ENCODE results near the gene UGT1A9.

Gene UGT1A9

DNA sequence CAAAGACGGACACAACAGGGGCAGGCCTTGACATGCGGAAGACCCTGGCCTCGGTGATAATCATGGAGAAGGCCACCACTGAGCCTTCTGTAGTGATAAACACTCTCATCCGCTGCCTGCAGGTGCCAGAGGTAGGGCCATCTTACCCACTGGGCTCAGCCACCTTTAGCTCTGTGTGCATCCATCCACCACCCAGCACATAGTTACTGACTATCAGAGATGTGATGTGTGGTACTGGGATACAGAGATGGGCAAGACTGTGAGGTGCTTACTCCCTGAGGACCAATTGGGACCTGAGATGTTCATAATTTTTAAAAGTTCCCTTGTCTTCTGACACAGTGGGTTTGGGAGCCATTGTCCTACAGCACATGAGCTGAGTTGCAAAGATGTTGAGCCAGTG lies 108.0 kb downstream of the UGT1A9 start:
- no peak overlapping the region for H2BK120ac ChIP-seq (ENCODE audit: insufficient read depth, low read length, poor library complexity)
- H3K4ac ChIP-seq (ENCODE audit: low read depth, low read length): no peak overlapping the region
- no peak overlapping the region for H3K18ac ChIP-seq (ENCODE audit: low read length)
- no peaks in the 10 kb centered on the region for H3K36me3 ChIP-seq (ENCODE audit: control insufficient read depth in 1 of 2, insufficient read depth in 2 of 2, low read length in 2 of 2)
- H2AFZ ChIP-seq (ENCODE audit: insufficient read depth, low read length, poor library complexity): no peak overlapping the region
- H2BK12ac ChIP-seq (ENCODE audit: low read length): no peak overlapping the region
- no peak overlapping the region for H3K23ac ChIP-seq (ENCODE audit: low read length)
- H3K4me2 ChIP-seq (ENCODE audit: low read length): no peak overlapping the region
- H3K14ac ChIP-seq (ENCODE audit: low read length): no peak overlapping the region
- DNase-seq: no peak
- H3K9me3 ChIP-seq (ENCODE audit: insufficient read depth, low read depth, low read length): peaks cover 18% of the 10 kb centered on the region
- H2AK5ac ChIP-seq (ENCODE audit: low read length): no peak overlapping the region
- H3K9ac ChIP-seq (ENCODE audit: low read length): no peak overlapping the region
- no peaks in the 10 kb centered on the region for H3K27me3 ChIP-seq (ENCODE audit: insufficient read depth, low read length)
- no peaks in the 10 kb centered on the region for H3K79me1 ChIP-seq (ENCODE audit: low read length)
- H3K79me2 ChIP-seq (ENCODE audit: control insufficient read depth, insufficient read depth, low read length, poor library complexity): no peaks in the 10 kb centered on the region
- no peak overlapping the region for H4K8ac ChIP-seq (ENCODE audit: low read depth, low read length)
- no peak overlapping the region for H3K4me3 ChIP-seq (ENCODE audit: low read depth, low read length)
- H4K12ac ChIP-seq (ENCODE audit: low read depth, low read length): no peak overlapping the region
- no CpG with 5 or more reads among the region's 4 CpGs for WGBS (ENCODE audit: extremely low coverage, insufficient coverage, insufficient read length)
- no peak overlapping the region for H3K27ac ChIP-seq (ENCODE audit: low read depth, low read length)
- no peak overlapping the region for H2BK5ac ChIP-seq (ENCODE audit: low read depth, low read length, poor library complexity)
- no peak overlapping the region for H4K91ac ChIP-seq (ENCODE audit: low read depth, low read length)
- no peaks in the 10 kb centered on the region for H3K4me1 ChIP-seq (ENCODE audit: control insufficient read depth in 1 of 2, insufficient read depth in 2 of 2, low read length in 2 of 2)

DNA sequence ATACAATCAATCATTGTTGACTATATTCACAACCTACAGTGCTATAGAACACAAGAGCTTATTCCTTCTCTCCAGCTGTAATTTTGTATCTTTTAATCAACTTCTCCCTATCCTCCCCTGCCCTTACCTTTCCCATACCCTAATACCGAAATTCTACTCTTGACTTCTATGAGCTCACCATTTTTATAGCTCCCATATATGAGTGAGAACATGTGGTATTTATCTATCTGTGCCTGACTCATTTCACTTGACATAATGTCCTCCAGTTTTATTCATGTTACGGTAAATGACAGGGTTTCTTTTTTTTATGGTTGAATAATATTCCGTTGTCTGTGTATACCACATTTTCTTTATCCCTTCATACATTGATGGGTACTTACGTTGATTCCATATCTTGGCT lies 109.1 kb downstream of the UGT1A9 start:
- Histone ChIP-seq H2AFZ (ENCODE audit: insufficient read depth, low read length, poor library complexity) (no peak overlapping the region), H4K91ac (ENCODE audit: low read depth, low read length) (no peak overlapping the region), H2AK5ac (ENCODE audit: low read length) (no peak overlapping the region), H3K14ac (ENCODE audit: low read length) (no peak overlapping the region), H3K36me3 (ENCODE audit: control insufficient read depth in 1 of 2, insufficient read depth in 2 of 2, low read length in 2 of 2) (no peaks in the 10 kb centered on the region), H3K27me3 (ENCODE audit: insufficient read depth, low read length) (no peaks in the 10 kb centered on the region), H3K4me2 (ENCODE audit: low read length) (no peak overlapping the region), H3K79me1 (ENCODE audit: low read length) (no peaks in the 10 kb centered on the region), H4K12ac (ENCODE audit: low read depth, low read length) (no peak overlapping the region), H2BK120ac (ENCODE audit: insufficient read depth, low read length, poor library complexity) (no peak overlapping the region), H2BK5ac (ENCODE audit: low read depth, low read length, poor library complexity) (no peak overlapping the region), H3K79me2 (ENCODE audit: control insufficient read depth, insufficient read depth, low read length, poor library complexity) (no peaks in the 10 kb centered on the region), H2BK12ac (ENCODE audit: low read length) (no peak overlapping the region), H3K23ac (ENCODE audit: low read length) (no peak overlapping the region), H3K4me3 (ENCODE audit: low read depth, low read length) (no peak overlapping the region), H4K8ac (ENCODE audit: low read depth, low read length) (no peak overlapping the region), H3K4ac (ENCODE audit: low read depth, low read length) (no peak overlapping the region), H3K9me3 (ENCODE audit: insufficient read depth, low read depth, low read length) (peaks cover 14% of the 10 kb centered on the region), H3K4me1 (ENCODE audit: control insufficient read depth in 1 of 2, insufficient read depth in 2 of 2, low read length in 2 of 2) (no peaks in the 10 kb centered on the region), H3K9ac (ENCODE audit: low read length) (no peak overlapping the region), H3K18ac (ENCODE audit: low read length) (no peak overlapping the region), H3K27ac (ENCODE audit: low read depth, low read length) (no peak overlapping the region)
- no peak for DNase-seq
- 100% methylated on average over 1 of the region's 4 CpGs for WGBS (ENCODE audit: extremely low coverage, insufficient coverage, insufficient read length)

DNA sequence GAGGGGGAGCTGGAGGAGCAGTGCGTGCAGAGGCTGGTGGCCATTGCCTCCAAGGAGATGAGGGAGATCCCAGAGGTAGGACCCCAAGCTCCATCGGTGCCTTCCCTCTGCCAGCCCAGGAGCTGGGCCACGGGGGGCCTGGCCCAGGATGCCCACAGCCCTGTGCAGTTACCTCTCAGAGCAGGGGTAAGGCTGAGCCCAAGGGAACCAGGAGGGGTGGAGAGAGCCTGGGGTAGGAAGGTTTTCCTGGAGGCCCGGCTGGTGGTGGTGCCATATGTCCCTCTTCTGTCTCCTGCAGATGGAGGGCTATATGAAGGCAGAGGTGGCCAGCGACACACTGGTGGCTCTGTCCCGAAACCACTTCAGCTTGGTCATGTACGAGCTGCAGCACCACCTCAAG lies 117.9 kb downstream of the UGT1A9 start:
- no peak overlapping the region for H3K14ac ChIP-seq (ENCODE audit: low read length)
- H3K4me3 ChIP-seq (ENCODE audit: low read depth, low read length): no peak overlapping the region
- H4K91ac ChIP-seq (ENCODE audit: low read depth, low read length): no peak overlapping the region
- no peak overlapping the region for H3K4ac ChIP-seq (ENCODE audit: low read depth, low read length)
- H3K23ac ChIP-seq (ENCODE audit: low read length): no peak overlapping the region
- no peaks in the 10 kb centered on the region for H3K79me1 ChIP-seq (ENCODE audit: low read length)
- no peak overlapping the region for H3K18ac ChIP-seq (ENCODE audit: low read length)
- H3K9ac ChIP-seq (ENCODE audit: low read length): no peak overlapping the region
- no peaks in the 10 kb centered on the region for H3K36me3 ChIP-seq (ENCODE audit: control insufficient read depth in 1 of 2, insufficient read depth in 2 of 2, low read length in 2 of 2)
- H3K27me3 ChIP-seq (ENCODE audit: insufficient read depth, low read length): no peaks in the 10 kb centered on the region
- H2AK5ac ChIP-seq (ENCODE audit: low read length): no peak overlapping the region
- H3K9me3 ChIP-seq (ENCODE audit: insufficient read depth, low read depth, low read length): peaks cover 10% of the 10 kb centered on the region
- no peaks in the 10 kb centered on the region for H3K4me1 ChIP-seq (ENCODE audit: control insufficient read depth in 1 of 2, insufficient read depth in 2 of 2, low read length in 2 of 2)
- no peak overlapping the region for H3K27ac ChIP-seq (ENCODE audit: low read depth, low read length)
- no peak overlapping the region for H4K12ac ChIP-seq (ENCODE audit: low read depth, low read length)
- H2BK120ac ChIP-seq (ENCODE audit: insufficient read depth, low read length, poor library complexity): no peak overlapping the region
- no peak for DNase-seq
- no peak overlapping the region for H2BK5ac ChIP-seq (ENCODE audit: low read depth, low read length, poor library complexity)
- H3K4me2 ChIP-seq (ENCODE audit: low read length): no peak overlapping the region
- H4K8ac ChIP-seq (ENCODE audit: low read depth, low read length): no peak overlapping the region
- H2BK12ac ChIP-seq (ENCODE audit: low read length): no peak overlapping the region
- no peak overlapping the region for H2AFZ ChIP-seq (ENCODE audit: insufficient read depth, low read length, poor library complexity)
- no CpG with 5 or more reads among the region's 7 CpGs for WGBS (ENCODE audit: extremely low coverage, insufficient coverage, insufficient read length)
- H3K79me2 ChIP-seq (ENCODE audit: control insufficient read depth, insufficient read depth, low read length, poor library complexity): no peaks in the 10 kb centered on the region

DNA sequence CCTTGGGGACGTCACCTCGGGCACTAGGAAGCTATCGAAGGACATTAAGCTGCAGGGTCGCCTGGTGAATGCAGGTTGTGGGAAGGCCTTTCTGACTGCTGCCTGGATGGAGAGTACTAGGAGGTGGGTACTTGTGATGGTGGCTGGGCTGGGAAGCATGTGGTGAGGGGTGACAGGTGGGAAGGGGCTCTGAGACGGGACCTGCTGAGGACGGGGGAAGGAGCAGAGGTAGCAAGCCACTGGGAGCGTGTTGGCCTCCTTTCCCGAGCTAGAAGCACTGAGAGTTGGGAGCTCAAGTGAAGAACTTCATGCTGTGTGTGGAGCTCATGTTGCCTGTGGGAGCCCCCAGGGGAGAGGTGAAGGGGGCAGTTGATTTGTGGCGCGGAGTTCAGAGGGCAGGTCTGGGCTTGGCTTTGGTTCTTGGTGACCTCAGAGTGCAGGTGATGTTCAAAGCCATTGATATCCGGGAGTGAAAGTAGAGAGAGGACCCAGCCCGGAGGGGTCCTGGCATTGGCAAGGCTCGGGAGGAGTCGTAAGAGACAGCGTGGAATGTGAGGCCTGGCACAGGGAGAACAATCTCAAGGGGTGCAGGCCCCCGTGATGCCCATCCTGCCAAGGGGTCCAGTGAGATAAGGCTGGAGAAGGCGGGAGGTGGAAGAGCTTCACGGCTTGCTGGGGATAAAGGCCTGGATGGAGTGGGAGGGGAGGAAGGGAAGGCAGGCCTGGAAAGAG lies 119.6 kb downstream of the UGT1A9 start:
- Histone ChIP-seq H3K18ac (ENCODE audit: low read length) (no peak overlapping the region), H3K9me3 (ENCODE audit: insufficient read depth, low read depth, low read length) (peaks cover 13% of the 10 kb centered on the region), H3K4ac (ENCODE audit: low read depth, low read length) (no peak overlapping the region), H2AFZ (ENCODE audit: insufficient read depth, low read length, poor library complexity) (no peak overlapping the region), H3K4me3 (ENCODE audit: low read depth, low read length) (no peak overlapping the region), H3K27ac (ENCODE audit: low read depth, low read length) (no peak overlapping the region), H4K12ac (ENCODE audit: low read depth, low read length) (no peak overlapping the region), H4K91ac (ENCODE audit: low read depth, low read length) (no peak overlapping the region), H3K36me3 (ENCODE audit: control insufficient read depth in 1 of 2, insufficient read depth in 2 of 2, low read length in 2 of 2) (no peaks in the 10 kb centered on the region), H3K23ac (ENCODE audit: low read length) (no peak overlapping the region), H2BK5ac (ENCODE audit: low read depth, low read length, poor library complexity) (no peak overlapping the region), H2BK120ac (ENCODE audit: insufficient read depth, low read length, poor library complexity) (no peak overlapping the region), H3K79me2 (ENCODE audit: control insufficient read depth, insufficient read depth, low read length, poor library complexity) (no peaks in the 10 kb centered on the region), H3K14ac (ENCODE audit: low read length) (no peak overlapping the region), H2BK12ac (ENCODE audit: low read length) (no peak overlapping the region), H3K4me1 (ENCODE audit: control insufficient read depth in 1 of 2, insufficient read depth in 2 of 2, low read length in 2 of 2) (no peaks in the 10 kb centered on the region), H3K27me3 (ENCODE audit: insufficient read depth, low read length) (no peaks in the 10 kb centered on the region), H3K9ac (ENCODE audit: low read length) (no peak overlapping the region), H2AK5ac (ENCODE audit: low read length) (no peak overlapping the region), H4K8ac (ENCODE audit: low read depth, low read length) (no peak overlapping the region), H3K4me2 (ENCODE audit: low read length) (no peak overlapping the region), H3K79me1 (ENCODE audit: low read length) (no peaks in the 10 kb centered on the region)
- no CpG with 5 or more reads among the region's 18 CpGs for WGBS (ENCODE audit: extremely low coverage, insufficient coverage, insufficient read length)
- DNase-seq: no peak
